ENCODE data around the gene WDCP. TPM values are rescaled to one million over a fixed set of nuclear protein-coding genes. Genes with fewer than 3 reads are reported as not detected.
A peak's percentile ranks its signal among the peaks of the same experiment; 100 is the strongest.
"Not testable (repeated sequence)": the region's sequence is repeated elsewhere in the genome, so short reads cannot be mapped to it uniquely, and the experiment has no call there.

WDCP gene
- total RNA-seq, 3 donors from 2014 or later = 3.4 to 8.3 (median 7.2) TPM

DNA sequence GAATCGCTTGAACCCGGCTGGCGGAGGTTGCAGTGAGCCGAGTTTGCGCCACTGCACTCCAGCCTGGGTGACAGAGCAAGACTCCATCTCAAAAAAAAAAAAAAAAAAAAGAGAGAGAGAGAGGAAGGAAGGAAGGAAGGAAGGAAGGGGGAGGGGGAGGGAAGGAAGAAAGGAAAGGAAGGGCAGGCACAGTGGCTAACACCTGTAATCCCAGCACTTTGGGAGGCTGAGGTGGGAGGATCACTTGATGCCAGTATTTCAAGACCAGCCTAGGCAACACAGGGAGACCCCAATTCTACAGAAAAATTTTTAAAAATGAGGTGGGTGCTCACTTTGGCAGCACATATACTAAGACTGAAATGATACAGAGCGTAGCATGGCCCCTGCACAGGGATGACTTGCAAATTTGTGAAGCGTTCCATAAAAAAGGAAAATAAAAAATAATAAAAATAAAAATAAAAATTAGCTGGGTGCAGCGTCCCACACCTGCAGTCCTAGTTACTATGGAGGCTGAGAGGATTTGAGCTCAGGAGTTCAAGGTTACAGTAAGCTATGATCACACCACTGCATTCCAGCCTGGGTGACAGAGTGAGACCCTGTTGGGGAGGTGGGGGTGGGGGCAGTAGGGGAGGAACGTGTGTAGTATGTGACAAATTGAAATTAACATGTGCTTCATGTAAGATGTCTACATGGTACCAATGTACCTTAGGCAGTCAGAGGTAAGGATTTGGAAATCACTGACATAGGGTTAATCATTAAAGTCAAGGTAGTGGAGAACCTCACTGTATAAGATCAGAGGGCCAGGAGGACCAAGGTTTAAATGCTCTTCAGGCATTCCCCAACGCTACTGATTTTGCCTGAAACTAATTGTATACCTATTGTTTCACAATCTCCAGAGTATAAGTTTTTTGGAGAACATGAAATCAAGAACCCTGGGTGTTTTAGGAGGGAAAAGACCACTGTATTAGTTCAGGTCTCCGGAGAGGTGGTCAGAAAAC, 1.4 kb downstream of the WDCP start:
- Histone ChIP-seq H3K4me3 (peak overlapping the region in 2 of 3 donors; percentile 73 to 79), H3K36me3 (no peaks in the 10 kb centered on the region), H3K4me1 (peaks cover 0 to 7% of the 10 kb centered on the region in 2 donors), H3K27ac (no peak overlapping the region), H3K9me3 (no peaks in the 10 kb centered on the region), H3K27me3 (no peaks in the 10 kb centered on the region)
- TF ChIP-seq POLR2AphosphoS5 (IDR thresholded peaks at IDR 0.05) = no peak
- no peak for TF ChIP-seq CTCF (IDR thresholded peaks at IDR 0.05)
- TF ChIP-seq POLR2A (IDR thresholded peaks at IDR 0.05) = no peak
- DNase-seq (ENCODE audit: low spot score in 2 of 2) = no peak
- intact Hi-C loops (cut with DNase I; ENCODE audit: low total_unique reads) = no loop called here

DNA sequence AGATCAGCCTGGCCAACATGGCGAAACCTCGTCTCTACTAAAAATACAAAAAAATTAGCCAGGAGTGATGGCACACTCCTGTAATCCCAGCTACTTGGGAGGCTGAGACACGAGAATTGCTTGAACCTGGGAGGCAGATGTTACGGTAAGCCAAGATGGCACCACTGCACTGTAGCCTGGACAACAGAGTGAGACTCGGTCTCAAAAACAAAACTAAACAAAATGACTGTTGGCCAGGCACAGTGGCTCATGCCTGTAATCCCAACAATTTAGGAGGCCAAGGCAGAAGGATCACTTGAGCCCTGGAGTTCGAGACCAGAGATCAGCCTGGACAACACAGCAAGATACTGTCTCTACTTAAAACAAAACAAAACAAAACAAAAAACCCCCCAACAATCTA, 4.1 kb downstream of the WDCP start:
- intact Hi-C loops (cut with DNase I; ENCODE audit: low total_unique reads); H3K27ac ChIP-seq; H3K27me3 ChIP-seq; H3K9me3 ChIP-seq; H3K4me3 ChIP-seq; H3K36me3 ChIP-seq; DNase-seq (ENCODE audit: low spot score in 2 of 2); H3K4me1 ChIP-seq: not testable (repeated sequence)

DNA sequence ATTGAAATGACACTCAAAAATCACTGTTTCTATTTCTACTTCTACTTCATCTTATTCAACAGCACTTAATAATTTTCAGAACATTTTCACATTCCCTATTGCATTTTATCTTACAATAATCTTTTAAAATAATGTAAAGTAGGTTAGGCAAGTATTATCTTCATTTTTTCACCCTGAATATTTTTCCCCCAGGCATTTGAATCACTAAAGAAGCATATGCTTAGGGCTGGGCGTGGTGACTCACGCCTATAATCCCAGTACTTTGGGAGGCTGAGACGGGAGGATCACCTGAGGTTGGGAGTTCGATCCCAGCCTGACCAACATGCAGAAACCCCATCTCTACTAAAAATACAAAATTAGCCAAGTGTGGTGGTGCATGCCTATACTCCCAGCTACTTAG, 6.7 kb downstream of the WDCP start:
- no peak overlapping the region for H3K27ac ChIP-seq
- no peaks in the 10 kb centered on the region for H3K36me3 ChIP-seq
- TF ChIP-seq POLR2AphosphoS5 (IDR thresholded peaks at IDR 0.05) (no peak), CTCF (IDR thresholded peaks at IDR 0.05) (no peak), POLR2A (IDR thresholded peaks at IDR 0.05) (no peak)
- H3K4me1 ChIP-seq = no peaks in the 10 kb centered on the region
- intact Hi-C loops (cut with DNase I; ENCODE audit: low total_unique reads) = no loop called here
- no peak for DNase-seq (ENCODE audit: low spot score in 2 of 2)
- no peaks in the 10 kb centered on the region for H3K27me3 ChIP-seq
- no peaks in the 10 kb centered on the region for H3K9me3 ChIP-seq
- no peak overlapping the region for H3K4me3 ChIP-seq

DNA sequence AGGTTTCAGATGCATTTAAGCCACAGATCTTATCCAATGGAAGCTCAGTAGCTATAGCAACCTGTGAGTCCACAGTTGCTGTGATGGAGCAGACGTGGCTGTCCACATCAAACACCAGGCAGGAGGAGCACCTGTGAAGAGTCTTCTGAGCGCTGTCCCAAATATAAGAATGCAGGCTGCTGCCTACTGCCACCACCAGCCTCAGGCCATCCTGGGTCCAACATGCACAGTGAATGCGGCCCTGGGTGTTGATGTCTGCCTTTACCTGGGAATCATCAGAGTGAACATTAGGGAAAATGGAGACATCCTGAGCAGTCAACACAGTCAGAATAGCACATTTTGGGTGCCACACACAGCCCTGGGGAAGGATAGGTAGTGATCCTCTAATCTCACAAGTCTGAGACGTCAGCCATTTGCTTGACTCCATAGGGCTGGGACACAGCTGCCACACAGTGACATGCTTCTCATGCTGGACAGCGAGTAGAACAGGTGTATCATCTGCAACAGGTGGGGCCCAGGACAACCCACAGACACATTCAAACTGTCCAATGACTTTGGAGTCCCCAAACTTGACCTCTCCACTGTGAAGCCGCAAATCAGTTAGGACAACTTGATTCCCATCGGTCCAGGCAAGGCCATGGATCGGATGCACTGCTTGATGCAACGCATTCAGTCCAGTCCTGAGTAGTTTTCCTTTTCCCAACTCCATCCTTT, 8.2 kb downstream of the WDCP start:
- no peak for DNase-seq (ENCODE audit: low spot score in 2 of 2)

GRCh38 chr2:24026233-24026632, 21.0 kb downstream of the WDCP start:
- peaks cover 6% of the 10 kb centered on the region for H3K36me3 ChIP-seq
- no peak overlapping the region for H3K4me3 ChIP-seq
- no peaks in the 10 kb centered on the region for H3K4me1 ChIP-seq
- intact Hi-C loops (cut with DNase I; ENCODE audit: low total_unique reads) = no loop called here
- H3K27ac ChIP-seq = no peak overlapping the region
- no peak for DNase-seq (ENCODE audit: low spot score in 2 of 2)
- H3K9me3 ChIP-seq = no peaks in the 10 kb centered on the region
- TF ChIP-seq POLR2AphosphoS5 (IDR thresholded peaks at IDR 0.05) (no peak), POLR2A (IDR thresholded peaks at IDR 0.05) (no peak), CTCF (IDR thresholded peaks at IDR 0.05) (no peak)
- no peaks in the 10 kb centered on the region for H3K27me3 ChIP-seq

More for the DNA sequence above, 8.2 kb downstream of the WDCP start:
- intact Hi-C loops (cut with DNase I; ENCODE audit: low total_unique reads) = no loop called here
- Histone ChIP-seq H3K4me1 (no peaks in the 10 kb centered on the region), H3K27ac (no peak overlapping the region), H3K9me3 (no peaks in the 10 kb centered on the region), H3K36me3 (no peaks in the 10 kb centered on the region), H3K27me3 (no peaks in the 10 kb centered on the region), H3K4me3 (no peak overlapping the region)
- no peak for TF ChIP-seq POLR2A (IDR thresholded peaks at IDR 0.05)
- no peak for TF ChIP-seq POLR2AphosphoS5 (IDR thresholded peaks at IDR 0.05)
- TF ChIP-seq CTCF (IDR thresholded peaks at IDR 0.05) = no peak

Measured in breast epithelium (tissue), 4 donors.